ENCODE results near the gene TANK. TPM values are rescaled to one million over a fixed set of nuclear protein-coding genes. Genes with fewer than 3 reads are reported as not detected.
A peak's percentile ranks its signal among the peaks of the same experiment; 100 is the strongest.

Gene TANK
- total and polyA plus RNA-seq, 2 of the 13 experiments (the other 11 are each of a cell fraction or from before 2014, with no cell fraction given) = 66.9 to 96.1 TPM

GRCh38 chr2:161166538-161167409, 6.5 kb downstream of the TANK start (continued):
- TF ChIP-seq ZNF331 (CRISPR knock-in tag; IDR thresholded peaks at IDR 0.05) (peak; percentile 47; the same call in 1 of the 2 replicates), NCOA2 (CRISPR knock-in tag; IDR thresholded peaks at IDR 0.05) (no peak), FOSL1 (CRISPR knock-in tag; IDR thresholded peaks at IDR 0.05; ENCODE audit: borderline replicate concordance) (peak; percentile 66; the same call in 1 of the 2 replicates), HNF4A (CRISPR knock-in tag; IDR thresholded peaks at IDR 0.05) (peak; percentile 27; the same call in 1 of the 2 replicates), RBM39 (IDR thresholded peaks at IDR 0.05; ENCODE audit: low read depth, low read length, poor library complexity, severe bottlenecking) (no peak), NFIB (CRISPR knock-in tag; IDR thresholded peaks at IDR 0.05; ENCODE audit: borderline replicate concordance) (no peak), HOMEZ (CRISPR knock-in tag; IDR thresholded peaks at IDR 0.05; ENCODE audit: low read depth) (peak; percentile 92; the same call in 1 of the 2 replicates), ARHGAP35 (CRISPR knock-in tag; IDR thresholded peaks at IDR 0.05; ENCODE audit: borderline replicate concordance) (no peak), POGZ (CRISPR knock-in tag; IDR thresholded peaks at IDR 0.05) (peak; percentile 68), RARA (CRISPR knock-in tag; IDR thresholded peaks at IDR 0.05) (peak; percentile 66), HIVEP1 (CRISPR knock-in tag; IDR thresholded peaks at IDR 0.05) (no peak), TBX3 (IDR thresholded peaks at IDR 0.05; ENCODE audit: borderline replicate concordance) (peak; percentile 65; the same call in 1 of the 2 replicates), MXD4 (CRISPR knock-in tag; IDR thresholded peaks at IDR 0.05) (no peak), RFX1 (IDR thresholded peaks at IDR 0.05) (no peak), ZMAT5 (CRISPR knock-in tag; IDR thresholded peaks at IDR 0.05; ENCODE audit: borderline replicate concordance, low read depth) (no peak), ZNF703 (CRISPR knock-in tag; IDR thresholded peaks at IDR 0.05; ENCODE audit: borderline replicate concordance) (no peak)
- TF ChIP-seq, protein P1, sequence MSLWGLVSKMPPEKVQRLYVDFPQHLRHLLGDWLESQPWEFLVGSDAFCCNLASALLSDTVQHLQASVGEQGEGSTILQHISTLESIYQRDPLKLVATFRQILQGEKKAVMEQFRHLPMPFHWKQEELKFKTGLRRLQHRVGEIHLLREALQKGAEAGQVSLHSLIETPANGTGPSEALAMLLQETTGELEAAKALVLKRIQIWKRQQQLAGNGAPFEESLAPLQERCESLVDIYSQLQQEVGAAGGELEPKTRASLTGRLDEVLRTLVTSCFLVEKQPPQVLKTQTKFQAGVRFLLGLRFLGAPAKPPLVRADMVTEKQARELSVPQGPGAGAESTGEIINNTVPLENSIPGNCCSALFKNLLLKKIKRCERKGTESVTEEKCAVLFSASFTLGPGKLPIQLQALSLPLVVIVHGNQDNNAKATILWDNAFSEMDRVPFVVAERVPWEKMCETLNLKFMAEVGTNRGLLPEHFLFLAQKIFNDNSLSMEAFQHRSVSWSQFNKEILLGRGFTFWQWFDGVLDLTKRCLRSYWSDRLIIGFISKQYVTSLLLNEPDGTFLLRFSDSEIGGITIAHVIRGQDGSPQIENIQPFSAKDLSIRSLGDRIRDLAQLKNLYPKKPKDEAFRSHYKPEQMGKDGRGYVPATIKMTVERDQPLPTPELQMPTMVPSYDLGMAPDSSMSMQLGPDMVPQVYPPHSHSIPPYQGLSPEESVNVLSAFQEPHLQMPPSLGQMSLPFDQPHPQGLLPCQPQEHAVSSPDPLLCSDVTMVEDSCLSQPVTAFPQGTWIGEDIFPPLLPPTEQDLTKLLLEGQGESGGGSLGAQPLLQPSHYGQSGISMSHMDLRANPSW (CRISPR knock-in tag; IDR thresholded peaks at IDR 0.05; ENCODE audit: borderline replicate concordance) = no peak
- TF ChIP-seq, protein P2, sequence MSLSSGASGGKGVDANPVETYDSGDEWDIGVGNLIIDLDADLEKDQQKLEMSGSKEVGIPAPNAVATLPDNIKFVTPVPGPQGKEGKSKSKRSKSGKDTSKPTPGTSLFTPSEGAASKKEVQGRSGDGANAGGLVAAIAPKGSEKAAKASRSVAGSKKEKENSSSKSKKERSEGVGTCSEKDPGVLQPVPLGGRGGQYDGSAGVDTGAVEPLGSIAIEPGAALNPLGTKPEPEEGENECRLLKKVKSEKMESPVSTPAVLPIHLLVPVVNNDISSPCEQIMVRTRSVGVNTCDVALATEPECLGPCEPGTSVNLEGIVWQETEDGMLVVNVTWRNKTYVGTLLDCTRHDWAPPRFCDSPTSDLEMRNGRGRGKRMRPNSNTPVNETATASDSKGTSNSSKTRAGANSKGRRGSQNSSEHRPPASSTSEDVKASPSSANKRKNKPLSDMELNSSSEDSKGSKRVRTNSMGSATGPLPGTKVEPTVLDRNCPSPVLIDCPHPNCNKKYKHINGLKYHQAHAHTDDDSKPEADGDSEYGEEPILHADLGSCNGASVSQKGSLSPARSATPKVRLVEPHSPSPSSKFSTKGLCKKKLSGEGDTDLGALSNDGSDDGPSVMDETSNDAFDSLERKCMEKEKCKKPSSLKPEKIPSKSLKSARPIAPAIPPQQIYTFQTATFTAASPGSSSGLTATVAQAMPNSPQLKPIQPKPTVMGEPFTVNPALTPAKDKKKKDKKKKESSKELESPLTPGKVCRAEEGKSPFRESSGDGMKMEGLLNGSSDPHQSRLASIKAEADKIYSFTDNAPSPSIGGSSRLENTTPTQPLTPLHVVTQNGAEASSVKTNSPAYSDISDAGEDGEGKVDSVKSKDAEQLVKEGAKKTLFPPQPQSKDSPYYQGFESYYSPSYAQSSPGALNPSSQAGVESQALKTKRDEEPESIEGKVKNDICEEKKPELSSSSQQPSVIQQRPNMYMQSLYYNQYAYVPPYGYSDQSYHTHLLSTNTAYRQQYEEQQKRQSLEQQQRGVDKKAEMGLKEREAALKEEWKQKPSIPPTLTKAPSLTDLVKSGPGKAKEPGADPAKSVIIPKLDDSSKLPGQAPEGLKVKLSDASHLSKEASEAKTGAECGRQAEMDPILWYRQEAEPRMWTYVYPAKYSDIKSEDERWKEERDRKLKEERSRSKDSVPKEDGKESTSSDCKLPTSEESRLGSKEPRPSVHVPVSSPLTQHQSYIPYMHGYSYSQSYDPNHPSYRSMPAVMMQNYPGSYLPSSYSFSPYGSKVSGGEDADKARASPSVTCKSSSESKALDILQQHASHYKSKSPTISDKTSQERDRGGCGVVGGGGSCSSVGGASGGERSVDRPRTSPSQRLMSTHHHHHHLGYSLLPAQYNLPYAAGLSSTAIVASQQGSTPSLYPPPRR (CRISPR knock-in tag; IDR thresholded peaks at IDR 0.05; ENCODE audit: borderline replicate concordance) = peak; percentile 52; the same call in 1 of the 2 replicates

Data from HepG2 (cell line).